Measurements from ENCODE around the gene GOLGA1. TPM values are rescaled to one million over a fixed set of nuclear protein-coding genes. Genes with fewer than 3 reads are reported as not detected.

GOLGA1 gene
- total RNA-seq, 1 donor: 13.9 TPM

GRCh38 chr9:124913378-124913777, 27.5 kb downstream of the GOLGA1 start:
- TF ChIP-seq CTCF (IDR thresholded peaks at IDR 0.05; ENCODE audit: insufficient read depth, low read length): no peak
- no peak for DNase-seq (ENCODE audit: low read depth)

GRCh38 chr9:124911766-124912165, 29.1 kb downstream of the GOLGA1 start:
- no peak overlapping the region for H3K4me3 ChIP-seq (ENCODE audit: low read depth, low read length)
- TF ChIP-seq CTCF (IDR thresholded peaks at IDR 0.05; ENCODE audit: insufficient read depth, low read length): no peak

More at GRCh38 chr9:124913378-124913777, 27.5 kb downstream of the GOLGA1 start:
- no peak overlapping the region for H3K4me3 ChIP-seq (ENCODE audit: low read depth, low read length)

DNA sequence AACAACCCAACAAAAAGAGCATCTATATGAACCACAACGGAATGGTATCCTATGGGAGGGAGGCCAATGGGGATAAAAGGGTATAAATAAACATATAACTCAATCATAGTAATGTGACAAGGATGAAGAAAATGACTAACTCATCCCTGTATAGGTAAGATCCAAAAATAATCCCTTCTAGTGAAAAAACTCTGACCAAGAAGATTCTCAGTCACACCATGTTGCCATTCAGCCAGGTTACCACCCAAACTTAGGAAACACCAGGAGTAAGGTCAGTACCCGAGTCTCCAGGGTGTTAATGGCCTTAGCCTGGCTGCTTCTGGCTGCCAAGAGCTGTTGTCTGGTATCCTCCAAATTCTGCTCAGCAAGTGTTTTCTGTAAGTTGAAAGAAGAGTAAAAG, 32.8 kb downstream of the GOLGA1 start:
- no peak for TF ChIP-seq CTCF (IDR thresholded peaks at IDR 0.05; ENCODE audit: insufficient read depth, low read length)
- H3K4me3 ChIP-seq (ENCODE audit: low read depth, low read length): no peak overlapping the region
- no peak for DNase-seq (ENCODE audit: low read depth)

More at GRCh38 chr9:124911766-124912165, 29.1 kb downstream of the GOLGA1 start:
- DNase-seq (ENCODE audit: low read depth): no peak

DNA sequence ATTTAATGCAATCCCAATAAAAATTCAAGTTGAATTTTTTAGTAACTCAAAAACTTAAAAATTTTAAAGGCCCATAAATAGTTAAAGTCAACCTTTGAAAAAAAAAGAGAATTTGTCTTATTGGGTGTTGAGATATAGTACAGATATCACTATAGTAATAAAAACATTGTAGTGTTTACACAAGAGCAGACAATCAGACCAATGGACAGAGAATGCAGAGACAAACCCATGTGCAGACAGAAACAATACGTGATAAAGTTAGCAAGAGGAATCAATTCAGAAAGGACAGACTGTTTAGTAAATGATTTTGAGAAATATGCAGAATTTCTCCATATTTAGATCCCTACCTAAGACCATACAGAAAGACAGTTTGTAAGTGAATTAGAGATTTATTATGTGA, 33.9 kb downstream of the GOLGA1 start:
- peak; percentile 13 for DNase-seq (ENCODE audit: low read depth)
- TF ChIP-seq CTCF (IDR thresholded peaks at IDR 0.05; ENCODE audit: insufficient read depth, low read length): no peak
- no peak overlapping the region for H3K4me3 ChIP-seq (ENCODE audit: low read depth, low read length)

- no peak overlapping the region for H3K4me3 ChIP-seq (ENCODE audit: low read depth, low read length)
- DNase-seq (ENCODE audit: low read depth): no peak
- TF ChIP-seq CTCF (IDR thresholded peaks at IDR 0.05; ENCODE audit: insufficient read depth, low read length): no peak
These were observed 41.0 kb downstream of the GOLGA1 start for GRCh38 chr9:124899845-124900244.

GRCh38 chr9:124897570-124898460, 43.1 kb downstream of the GOLGA1 start:
- no peak for DNase-seq (ENCODE audit: low read depth)
- TF ChIP-seq CTCF (IDR thresholded peaks at IDR 0.05; ENCODE audit: insufficient read depth, low read length): no peak
- H3K4me3 ChIP-seq (ENCODE audit: low read depth, low read length): no peak overlapping the region

Data from fibroblast of the aortic adventitia (primary cell).